Stimulated activated CD8-positive, alpha-beta memory T cell treated with anti-CD3 and anti-CD28 coated beads, Interleukin-4, amount 100 ng/mL, for 24 hours (primary cell): ENCODE data around the gene CTBP2.

Source experiments
- DNase-seq: peaks from one replicate; pipeline ENCODE4 v3.0.0-alpha.2; 2020; ENCODE audit warnings: low read depth

Gene CTBP2

GRCh38 chr10:125041856-125042506, 118.4 kb downstream of the CTBP2 start:
- no peak for DNase-seq

- DNase-seq, result no peak
Observed at GRCh38 chr10:125039354-125039769, 121.0 kb downstream of the CTBP2 start.

- DNase-seq, result no peak
Observed at GRCh38 chr10:125038637-125039036, 121.7 kb downstream of the CTBP2 start.

- no peak for DNase-seq
Observed at GRCh38 chr10:125037145-125037877, 123.1 kb downstream of the CTBP2 start.

- no peak for DNase-seq
Observed at GRCh38 chr10:125035588-125036295, 124.6 kb downstream of the CTBP2 start.

GRCh38 chr10:125035136-125035535, 125.2 kb downstream of the CTBP2 start:
- no peak for DNase-seq

- DNase-seq, result no peak
Observed at GRCh38 chr10:125034675-125035074, 125.7 kb downstream of the CTBP2 start.

GRCh38 chr10:125033146-125033924, 127.0 kb downstream of the CTBP2 start:
- no peak for DNase-seq

GRCh38 chr10:125032474-125033020, 127.8 kb downstream of the CTBP2 start:
- DNase-seq, result no peak

GRCh38 chr10:125030567-125031197, 129.7 kb downstream of the CTBP2 start:
- no peak for DNase-seq

- DNase-seq, result no peak
Observed at GRCh38 chr10:125029584-125030242, 130.7 kb downstream of the CTBP2 start.

- DNase-seq, result no peak
Observed at GRCh38 chr10:125027871-125028869, 132.2 kb downstream of the CTBP2 start.

GRCh38 chr10:125026974-125027735, 133.2 kb downstream of the CTBP2 start:
- no peak for DNase-seq

GRCh38 chr10:125026036-125026931, 134.1 kb downstream of the CTBP2 start:
- DNase-seq, result no peak

- DNase-seq, result no peak
Observed at GRCh38 chr10:125025341-125025740, 135.0 kb downstream of the CTBP2 start.

GRCh38 chr10:125024497-125025234, 135.7 kb downstream of the CTBP2 start:
- DNase-seq, result no peak

GRCh38 chr10:125023862-125024496, 136.4 kb downstream of the CTBP2 start:
- DNase-seq, result no peak
